ENCODE data around the gene ETV3.

Gene ETV3

DNA sequence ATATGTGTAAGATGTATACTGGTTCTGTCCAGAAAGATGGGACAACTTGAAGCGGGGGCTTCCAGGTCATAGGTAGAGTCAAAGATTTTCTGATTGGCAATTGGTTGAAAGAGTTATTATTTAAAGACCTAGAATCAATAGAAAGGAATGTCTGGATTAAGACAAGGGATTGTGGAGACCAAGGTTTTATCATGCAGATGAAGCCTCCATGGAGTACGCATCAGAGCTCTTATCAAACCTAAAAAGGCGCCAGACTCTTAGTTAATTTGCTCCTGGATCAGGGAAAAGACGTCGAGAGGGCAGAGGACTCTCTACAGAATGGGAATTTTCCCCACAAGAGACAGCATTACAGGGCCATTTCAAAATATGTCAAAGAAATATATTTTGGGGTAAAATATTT lies 23.7 kb upstream of the ETV3 start:
- no peak for DNase-seq (ENCODE audit: low spot score)

- DNase-seq (ENCODE audit: low spot score), result no peak
Observed at GRCh38 chr1:157158967-157159366, 20.8 kb upstream of the ETV3 start.

GRCh38 chr1:157157501-157158190 lies 19.5 kb upstream of the ETV3 start:
- DNase-seq (ENCODE audit: low spot score), result no peak

DNA sequence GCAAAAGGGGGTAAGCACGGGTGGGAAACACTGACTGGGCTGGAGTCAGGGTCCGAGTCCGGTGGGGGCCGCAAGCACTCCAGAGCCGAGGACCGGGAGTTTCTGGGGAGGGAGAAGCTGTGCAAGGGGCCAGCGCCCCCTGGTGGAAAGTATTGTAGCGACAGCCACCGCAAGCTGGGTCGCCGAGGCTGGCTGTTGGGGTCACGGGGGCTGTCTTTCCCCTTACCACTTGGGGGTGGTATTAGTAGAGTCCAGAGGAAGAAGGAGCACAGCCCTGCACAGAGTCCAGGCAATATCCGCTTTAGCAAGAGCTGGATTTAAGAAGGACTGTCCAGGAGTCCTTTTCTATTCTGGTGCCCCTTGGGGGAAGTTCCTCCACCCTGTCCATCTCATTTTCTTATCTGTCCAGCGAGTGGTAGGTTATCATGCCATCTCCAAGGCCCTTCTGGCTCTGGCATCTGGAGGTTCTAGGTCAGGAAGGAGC lies 17.9 kb upstream of the ETV3 start:
- DNase-seq (ENCODE audit: low spot score), result peak; percentile 71

- DNase-seq (ENCODE audit: low spot score), result no peak
Observed at GRCh38 chr1:157155658-157156057, 17.5 kb upstream of the ETV3 start.

GRCh38 chr1:157154940-157155514 lies 16.8 kb upstream of the ETV3 start:
- no peak for DNase-seq (ENCODE audit: low spot score)

DNA sequence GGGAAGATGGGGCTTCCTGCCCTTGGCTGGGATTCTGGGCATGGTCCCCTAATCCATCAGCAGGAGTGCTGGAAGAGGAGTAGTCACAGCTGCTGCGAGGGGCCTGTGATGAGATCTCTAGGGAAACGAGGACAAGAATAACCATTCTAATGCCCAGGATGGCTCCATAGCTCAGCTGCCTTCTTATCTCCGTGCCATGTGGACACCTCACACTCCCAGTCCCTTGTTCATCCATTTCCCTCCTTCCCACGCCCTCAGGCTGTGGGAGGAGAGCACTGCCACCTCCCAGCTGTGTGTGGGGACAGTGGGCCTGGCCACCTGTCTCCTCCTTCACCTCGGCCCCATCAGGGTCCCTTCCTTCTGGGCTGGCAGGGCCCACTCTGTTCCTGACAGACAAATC lies 16.1 kb upstream of the ETV3 start:
- DNase-seq (ENCODE audit: low spot score), result no peak

DNA sequence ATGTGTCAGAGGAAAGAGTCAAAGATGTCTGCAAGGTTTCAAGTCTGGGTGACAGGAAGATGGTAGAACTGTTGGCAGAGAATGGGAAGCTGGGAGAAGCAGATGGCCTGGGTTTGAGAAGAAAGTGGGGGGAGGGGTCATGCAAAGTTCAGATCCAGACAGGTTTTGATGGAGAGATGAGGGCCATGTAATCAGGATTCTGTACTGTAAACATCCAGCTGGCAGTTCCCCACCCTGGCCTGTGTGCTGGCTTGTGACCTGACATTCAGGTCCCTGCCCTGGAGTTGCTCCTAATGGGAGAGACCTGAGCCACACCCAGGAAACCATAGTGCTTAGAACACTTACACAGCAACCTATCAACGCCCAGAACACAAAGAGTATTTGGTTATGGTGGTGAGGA lies 15.6 kb upstream of the ETV3 start:
- DNase-seq (ENCODE audit: low spot score), result no peak

- no peak for DNase-seq (ENCODE audit: low spot score)
Observed at GRCh38 chr1:157152510-157152909, 14.3 kb upstream of the ETV3 start.

- no peak for DNase-seq (ENCODE audit: low spot score)
Observed at GRCh38 chr1:157151506-157151905, 13.3 kb upstream of the ETV3 start.

DNA sequence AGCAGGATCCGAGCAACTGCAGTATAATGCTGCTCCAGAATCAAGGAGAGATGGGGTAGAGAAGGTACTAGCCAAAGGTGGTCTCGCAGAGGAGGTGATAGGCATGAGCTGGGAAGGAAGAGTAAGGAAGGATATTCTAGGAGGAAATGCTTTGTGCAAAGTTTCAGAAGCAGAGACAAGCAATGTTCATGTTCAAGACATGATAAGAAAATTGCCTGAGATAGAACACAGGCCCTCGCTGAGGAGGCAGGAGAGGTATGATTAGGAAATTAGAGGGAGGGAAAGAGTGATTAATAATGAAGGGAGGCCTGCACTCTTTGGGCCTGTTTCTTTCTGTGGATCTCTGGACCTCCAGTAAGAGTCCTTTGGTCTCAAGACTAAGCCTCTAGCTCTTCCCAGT lies 12.9 kb upstream of the ETV3 start:
- DNase-seq (ENCODE audit: low spot score), result no peak

- no peak for DNase-seq (ENCODE audit: low spot score)
Observed at GRCh38 chr1:157150631-157151030, 12.4 kb upstream of the ETV3 start.

DNA sequence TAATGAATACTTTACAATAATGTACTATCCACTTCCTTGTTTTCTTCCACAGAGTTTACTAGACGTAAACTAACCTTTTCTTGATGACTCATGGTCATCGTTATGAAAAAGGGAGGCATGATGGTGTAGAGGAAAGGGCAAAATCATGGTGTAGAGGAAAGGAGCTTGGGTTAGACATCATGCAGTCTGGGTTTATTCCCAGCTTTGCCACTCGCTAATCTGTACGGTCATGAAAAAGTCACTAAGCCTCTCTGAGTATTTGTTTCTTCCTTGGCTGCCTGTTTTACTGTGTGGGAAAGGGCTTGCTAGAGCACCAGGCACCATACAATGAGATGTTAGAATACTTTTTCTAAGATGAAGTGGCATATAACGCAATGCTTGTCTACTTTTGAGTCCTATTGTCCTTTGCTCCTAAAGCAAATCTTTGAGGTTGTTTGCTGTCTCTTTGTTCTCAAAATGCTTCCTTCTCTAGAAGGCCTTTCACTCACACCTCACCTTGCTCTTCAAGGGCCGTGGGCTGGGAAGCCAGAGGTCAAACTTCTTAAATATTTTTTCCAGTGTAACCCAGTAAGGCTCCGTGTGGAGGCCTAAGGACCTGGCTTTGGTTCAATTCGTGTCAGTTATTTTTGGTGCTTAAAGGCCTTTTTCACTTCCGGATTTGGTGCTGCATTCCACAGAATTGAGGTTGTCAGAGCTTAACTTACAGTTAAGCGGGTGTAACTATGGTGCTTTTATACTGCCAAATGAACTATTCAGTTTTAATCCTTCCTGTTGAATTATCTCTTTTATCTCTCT lies 9.9 kb upstream of the ETV3 start:
- no peak for DNase-seq (ENCODE audit: low spot score)

GRCh38 chr1:157147037-157147436 lies 8.8 kb upstream of the ETV3 start:
- no peak for DNase-seq (ENCODE audit: low spot score)

DNA sequence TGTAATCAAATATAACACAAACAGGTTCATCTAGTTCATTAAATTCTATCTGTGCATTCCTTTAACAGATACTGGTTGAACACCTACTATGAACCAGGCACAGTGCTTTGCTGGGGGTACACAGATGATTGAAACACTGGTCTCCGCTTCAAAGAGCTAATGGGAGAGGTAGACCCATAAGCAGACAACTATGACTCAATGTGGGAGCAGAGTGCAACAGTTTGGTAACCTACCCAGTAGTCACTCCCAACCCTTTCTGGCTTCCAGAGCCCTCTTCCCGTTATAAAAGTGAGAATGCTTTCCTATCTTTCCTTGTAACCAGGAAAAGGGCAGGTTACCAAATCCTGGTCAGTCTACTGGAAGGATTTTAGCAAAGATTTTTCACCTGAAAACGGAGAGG lies 8.0 kb upstream of the ETV3 start:
- DNase-seq (ENCODE audit: low spot score), result no peak

- DNase-seq (ENCODE audit: low spot score), result no peak
Observed at GRCh38 chr1:157145076-157145475, 6.9 kb upstream of the ETV3 start.

GRCh38 chr1:157144509-157144908 lies 6.3 kb upstream of the ETV3 start:
- no peak for DNase-seq (ENCODE audit: low spot score)

- no peak for DNase-seq (ENCODE audit: low spot score)
Observed at GRCh38 chr1:157142765-157143423, 4.7 kb upstream of the ETV3 start.

GRCh38 chr1:157142201-157142600 lies 4.0 kb upstream of the ETV3 start:
- DNase-seq (ENCODE audit: low spot score), result no peak

DNA sequence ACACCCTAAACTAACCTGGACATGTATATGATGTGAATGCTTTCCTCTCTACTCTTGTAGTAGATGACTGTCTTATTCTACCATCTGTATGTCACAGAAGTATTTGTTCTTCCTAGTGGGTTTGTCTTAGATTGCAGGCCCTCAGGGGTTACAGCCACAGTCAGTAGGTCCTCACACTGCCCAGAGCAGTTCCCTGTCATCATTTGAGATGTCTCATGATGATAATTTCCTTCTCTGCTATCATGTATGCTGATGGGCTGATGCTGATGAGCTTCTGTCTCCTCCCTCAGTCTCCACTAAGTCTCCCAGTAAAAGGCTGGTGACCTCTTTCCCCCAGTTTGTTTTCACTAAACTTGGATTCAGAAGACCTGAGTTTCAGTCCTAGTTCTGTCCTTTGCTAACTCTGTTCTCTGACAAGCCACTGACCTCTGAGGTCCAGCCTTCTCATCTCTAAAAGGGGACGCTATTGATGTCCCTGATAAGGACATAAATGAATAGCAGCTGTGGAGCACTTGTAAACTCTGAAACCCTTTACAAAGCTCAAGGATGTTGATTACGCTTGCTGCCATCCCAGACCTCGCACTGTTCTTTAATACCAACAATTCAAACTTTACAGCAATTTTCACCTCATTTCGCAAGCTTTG lies 3.1 kb upstream of the ETV3 start:
- no peak for DNase-seq (ENCODE audit: low spot score)

GRCh38 chr1:157140063-157140588 lies 1.9 kb upstream of the ETV3 start:
- no peak for DNase-seq (ENCODE audit: low spot score)

All from CD4-positive, alpha-beta T cell treated with Interleukin-6 at 100 ng/mL for 8 hours (primary cell).